Activated naive CD8-positive, alpha-beta T cell treated with anti-CD3 and anti-CD28 coated beads, Interleukin-2, amount 50 U/mL, for 16 hours (primary cell): Measurements from ENCODE around the gene FBL.
"Not testable (repeated sequence)": the region's sequence is repeated elsewhere in the genome, so short reads cannot be mapped to it uniquely, and the experiment has no call there.

Source experiments
- DNase-seq: peaks from one replicate; pipeline ENCODE4 v3.0.0-alpha.2; 2020; ENCODE audit warnings: low read depth, low spot score

The FBL gene

GRCh38 chr19:39876486-39876885 is 30.3 kb upstream of the FBL start:
- DNase-seq = not testable (repeated sequence)

GRCh38 chr19:39875401-39875864 is 29.3 kb upstream of the FBL start:
- not testable (repeated sequence) for DNase-seq

GRCh38 chr19:39874404-39874803 is 28.2 kb upstream of the FBL start:
- DNase-seq = no peak

GRCh38 chr19:39873385-39873784 is 27.2 kb upstream of the FBL start:
- no peak for DNase-seq

GRCh38 chr19:39871886-39872866 is 26.0 kb upstream of the FBL start:
- DNase-seq = no peak

- DNase-seq = no peak
Observed at GRCh38 chr19:39871362-39871761, 25.2 kb upstream of the FBL start.

GRCh38 chr19:39870171-39870971 is 24.2 kb upstream of the FBL start:
- DNase-seq = no peak

GRCh38 chr19:39867952-39868351 is 21.8 kb upstream of the FBL start:
- no peak for DNase-seq

GRCh38 chr19:39867133-39867532 is 21.0 kb upstream of the FBL start:
- DNase-seq = no peak

GRCh38 chr19:39865953-39866352 is 19.8 kb upstream of the FBL start:
- DNase-seq = no peak

- DNase-seq = no peak
Observed at GRCh38 chr19:39865186-39865585, 19.0 kb upstream of the FBL start.

GRCh38 chr19:39864118-39864517 is 17.9 kb upstream of the FBL start:
- no peak for DNase-seq

GRCh38 chr19:39858541-39858940 is 12.4 kb upstream of the FBL start:
- no peak for DNase-seq

GRCh38 chr19:39852882-39853281 is 6.7 kb upstream of the FBL start:
- DNase-seq = no peak

GRCh38 chr19:39850892-39851291 is 4.7 kb upstream of the FBL start:
- DNase-seq = no peak

- DNase-seq = no peak
Observed at GRCh38 chr19:39848392-39848791, 2.2 kb upstream of the FBL start.

- DNase-seq = no peak
Observed at GRCh38 chr19:39847525-39847924, 1.3 kb upstream of the FBL start.

- no peak for DNase-seq
Observed at GRCh38 chr19:39846678-39847486, 703 bp upstream of the FBL start.

- no peak for DNase-seq
Observed at GRCh38 chr19:39845584-39845932, 621 bp downstream of the FBL start.

GRCh38 chr19:39845172-39845571 is 1.0 kb downstream of the FBL start:
- DNase-seq = no peak

- DNase-seq = no peak
Observed at GRCh38 chr19:39843919-39844793, 2.0 kb downstream of the FBL start.
